ENCODE data around the gene NMB.
"Not testable (repeated sequence)": the region's sequence is repeated elsewhere in the genome, so short reads cannot be mapped to it uniquely, and the experiment has no call there.

NMB gene, protein sequence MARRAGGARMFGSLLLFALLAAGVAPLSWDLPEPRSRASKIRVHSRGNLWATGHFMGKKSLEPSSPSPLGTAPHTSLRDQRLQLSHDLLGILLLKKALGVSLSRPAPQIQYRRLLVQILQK

DNA sequence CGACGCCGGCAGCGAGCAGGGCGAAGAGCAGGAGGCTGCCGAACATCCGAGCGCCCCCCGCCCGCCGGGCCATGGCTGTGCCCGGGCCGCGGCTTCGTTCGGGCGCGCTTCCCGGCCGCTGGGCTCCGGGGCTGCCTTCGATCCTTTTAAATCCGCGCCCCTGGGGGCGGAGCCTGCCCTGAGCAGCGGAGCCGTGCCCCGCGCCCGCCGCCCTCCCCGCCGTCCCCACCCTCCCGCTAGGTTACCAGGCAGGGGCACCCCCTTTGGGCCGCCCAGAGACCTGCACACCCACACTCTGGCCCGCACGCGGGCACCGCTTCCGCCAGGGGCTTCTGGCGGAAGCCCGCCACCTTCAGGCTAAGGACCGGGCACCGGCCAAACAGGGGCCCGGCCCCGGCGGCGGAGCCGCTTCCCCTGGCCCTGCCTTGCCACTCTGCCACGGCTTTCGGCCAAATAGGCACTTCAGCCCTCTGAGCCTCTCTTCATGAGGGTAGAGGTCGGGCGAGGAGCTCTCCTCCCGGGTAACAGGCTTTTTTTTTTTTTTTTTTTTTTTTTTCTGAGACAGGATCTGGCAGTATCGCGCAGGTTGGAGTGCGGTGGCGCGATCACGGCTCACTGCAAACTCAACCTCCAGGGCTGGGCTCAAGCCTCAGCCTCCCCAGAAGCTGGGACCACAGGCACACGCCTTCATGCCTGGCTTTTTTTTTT is at the start of gene NMB:
Gene NMB, minus strand, starts transcription at position 120 of the 708 bp plus-strand sequence. Its CDS starts 47 bp downstream, at position 73.
- Mint-ChIP-seq H3K27ac (ENCODE audit: low read depth) (peak within 1 kb of the TSS; percentile 62), H3K4me1 (peaks cover 47% of the 10 kb centered on the region), H3K9me3 (no peaks in the 10 kb centered on the region), H3K36me3 (ENCODE audit: insufficient read depth) (peaks cover 10% of the 10 kb centered on the region), H3K27me3 (no peaks in the 10 kb centered on the region), H3K4me3 (peak within 1 kb of the TSS; percentile 70)
- ATAC-seq (replicated peaks; ENCODE audit: extremely low read depth, poor library complexity, severe bottlenecking) (peak; percentile 66), DNase-seq (ENCODE audit: low spot score in 2 of 2) (peak; percentile 69 to 78)

DNA sequence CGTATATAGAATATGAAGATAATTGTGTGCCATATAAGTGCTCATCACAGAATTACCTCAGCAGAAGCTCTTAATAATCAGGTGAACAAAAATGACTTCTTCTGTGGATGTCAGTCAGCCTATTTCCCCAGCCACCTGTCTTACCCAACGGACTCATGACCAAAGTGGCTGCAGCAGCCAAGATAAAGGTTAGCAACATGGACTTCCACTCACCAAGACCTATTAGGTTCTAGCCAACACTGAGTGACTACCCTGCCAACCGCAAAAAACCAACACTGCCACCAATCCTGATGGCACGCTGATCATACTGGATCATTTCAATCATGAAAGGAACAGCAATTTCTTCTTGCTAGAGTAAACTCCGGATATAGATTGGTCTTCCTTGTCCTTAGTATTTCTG is 45.8 kb upstream of the NMB start:
- Mint-ChIP-seq H3K27me3 (no peaks in the 10 kb centered on the region), H3K9me3 (no peaks in the 10 kb centered on the region), H3K36me3 (ENCODE audit: insufficient read depth) (peaks cover 18% of the 10 kb centered on the region), H3K27ac (ENCODE audit: low read depth) (no peak overlapping the region), H3K4me1 (peaks cover 77% of the 10 kb centered on the region), H3K4me3 (no peak overlapping the region)
- ATAC-seq (replicated peaks; ENCODE audit: extremely low read depth, poor library complexity, severe bottlenecking) (no peak), DNase-seq (ENCODE audit: low spot score in 2 of 2) (no peak)

DNA sequence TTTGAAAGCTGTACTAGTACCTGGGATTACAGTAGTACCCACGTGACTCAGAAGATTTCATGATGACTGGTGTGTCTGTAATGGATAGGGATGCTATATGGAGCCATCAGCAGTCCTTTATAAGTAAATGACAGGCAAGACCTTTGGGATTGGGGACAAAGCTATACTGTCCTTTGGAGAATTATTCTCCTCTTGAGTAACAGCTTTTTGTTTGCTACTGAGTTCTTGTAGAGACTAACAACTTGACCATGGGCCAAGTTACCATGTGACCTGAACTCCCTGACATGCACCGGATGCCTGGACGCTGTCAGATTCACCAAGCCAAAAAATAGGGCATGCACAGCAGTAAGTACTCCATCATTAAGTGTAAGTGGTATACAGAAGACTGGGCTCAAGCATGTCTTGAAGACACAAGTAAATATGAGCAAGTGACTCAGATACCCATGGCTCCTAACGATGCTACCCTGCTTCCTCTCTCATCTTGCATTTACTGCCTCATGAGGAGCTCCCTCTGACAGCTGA is 45.0 kb upstream of the NMB start:
- H3K4me3 Mint-ChIP-seq: no peak overlapping the region
- no peak overlapping the region for H3K27ac Mint-ChIP-seq (ENCODE audit: low read depth)

DNA sequence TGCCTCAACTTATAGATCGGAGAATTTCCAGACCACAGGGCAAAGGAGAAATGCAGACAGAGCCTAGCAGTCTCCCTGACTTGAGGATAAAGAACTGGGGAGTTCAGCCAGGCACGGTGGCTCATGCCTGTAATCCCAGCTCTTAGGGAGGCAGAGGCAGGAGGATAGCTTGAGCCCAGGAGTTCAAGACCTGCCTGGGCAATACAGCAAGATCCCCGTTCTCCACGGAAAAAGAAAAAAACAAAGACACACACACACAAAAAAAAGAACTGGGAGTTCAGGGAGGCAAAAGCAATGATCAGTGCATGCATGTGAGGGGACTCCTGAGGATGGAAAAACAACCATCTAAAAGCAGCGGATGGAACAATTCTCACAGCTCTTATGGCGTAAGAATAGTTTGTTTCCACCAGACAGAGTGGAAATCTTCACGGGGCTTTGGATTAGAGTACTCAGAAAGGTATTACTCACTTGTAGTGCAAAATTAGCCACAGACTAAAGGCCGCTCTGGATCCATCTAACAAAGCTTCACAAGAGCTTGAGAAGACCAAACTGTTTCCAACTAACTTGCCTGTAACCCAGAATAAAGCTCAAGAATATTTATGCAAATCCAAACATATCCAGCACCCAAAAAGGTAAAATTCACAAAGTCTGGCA is 41.7 kb upstream of the NMB start:
- ATAC-seq (replicated peaks; ENCODE audit: extremely low read depth, poor library complexity, severe bottlenecking): no peak
- DNase-seq (ENCODE audit: low spot score in 2 of 2): no peak
- Mint-ChIP-seq H3K4me1 (peaks cover 62% of the 10 kb centered on the region), H3K4me3 (no peak overlapping the region), H3K36me3 (ENCODE audit: insufficient read depth) (peaks cover 9% of the 10 kb centered on the region), H3K9me3 (no peaks in the 10 kb centered on the region), H3K27me3 (no peaks in the 10 kb centered on the region), H3K27ac (ENCODE audit: low read depth) (no peak overlapping the region)

More for the DNA sequence above, 45.0 kb upstream of the NMB start:
- peaks cover 76% of the 10 kb centered on the region for H3K4me1 Mint-ChIP-seq
- H3K9me3 Mint-ChIP-seq: no peaks in the 10 kb centered on the region
- ATAC-seq (replicated peaks; ENCODE audit: extremely low read depth, poor library complexity, severe bottlenecking) (no peak), DNase-seq (ENCODE audit: low spot score in 2 of 2) (no peak)
- H3K36me3 Mint-ChIP-seq (ENCODE audit: insufficient read depth): peaks cover 10% of the 10 kb centered on the region
- H3K27me3 Mint-ChIP-seq: no peaks in the 10 kb centered on the region

DNA sequence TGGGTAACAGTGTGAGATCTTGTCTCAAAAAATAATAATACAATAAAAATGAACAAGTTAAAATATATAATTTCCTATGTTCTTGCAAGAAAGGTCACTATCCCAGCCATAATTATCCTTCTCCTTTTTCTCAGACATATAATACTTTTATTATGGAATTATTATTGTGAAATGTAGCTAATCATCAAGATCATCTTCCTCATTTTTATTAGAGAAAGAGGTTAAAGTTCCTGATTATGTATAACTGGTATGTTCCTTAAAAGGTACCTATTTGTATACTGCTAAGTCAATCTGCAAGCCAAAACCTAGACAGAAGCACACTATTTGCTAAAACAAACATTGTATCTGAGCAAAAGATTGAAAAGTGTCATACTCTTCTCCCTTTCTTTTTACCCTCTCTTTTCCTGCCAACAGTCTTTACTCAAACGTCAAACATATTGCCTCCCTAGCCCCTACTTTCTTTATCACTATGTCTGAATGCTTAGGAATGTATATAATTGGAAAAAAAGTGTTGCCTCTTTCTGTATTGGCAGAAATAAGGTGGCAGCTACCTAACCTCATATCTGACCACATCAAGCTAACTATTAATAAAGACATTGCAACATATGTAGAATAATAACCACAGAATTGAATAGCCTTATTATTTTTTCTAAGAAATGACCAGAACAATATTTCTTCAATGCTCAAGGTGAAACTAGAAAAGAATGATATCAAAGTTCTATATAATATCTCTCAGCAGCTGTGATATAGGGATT is 39.4 kb upstream of the NMB start:
- no peaks in the 10 kb centered on the region for H3K9me3 Mint-ChIP-seq
- DNase-seq (ENCODE audit: low spot score in 2 of 2) (no peak), ATAC-seq (replicated peaks; ENCODE audit: extremely low read depth, poor library complexity, severe bottlenecking) (no peak)
- H3K4me1 Mint-ChIP-seq: peaks cover 40% of the 10 kb centered on the region
- no peak overlapping the region for H3K4me3 Mint-ChIP-seq
- no peaks in the 10 kb centered on the region for H3K27me3 Mint-ChIP-seq
- H3K36me3 Mint-ChIP-seq (ENCODE audit: insufficient read depth): peaks cover 11% of the 10 kb centered on the region
- peak overlapping the region; percentile 33 for H3K27ac Mint-ChIP-seq (ENCODE audit: low read depth)

DNA sequence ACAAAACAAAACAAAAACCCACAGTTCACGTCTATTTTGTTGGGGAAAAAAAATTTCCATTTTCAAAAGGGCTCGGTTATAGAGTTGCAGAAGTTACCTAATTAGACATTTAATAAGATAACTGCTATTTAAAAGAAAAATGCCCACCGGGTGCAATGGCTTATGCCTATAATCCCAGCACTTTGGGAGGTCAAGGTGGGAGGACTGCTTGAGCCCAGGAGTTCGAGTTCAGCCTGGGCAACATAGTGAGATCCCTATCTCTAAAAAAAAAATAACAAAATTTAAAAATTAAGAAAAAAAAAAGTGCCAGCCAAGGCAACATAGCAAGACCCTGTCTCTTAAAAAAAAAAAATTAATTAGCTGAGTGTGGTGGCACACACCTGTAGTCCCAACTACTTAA is 38.8 kb upstream of the NMB start:
- Mint-ChIP-seq H3K4me1 (peaks cover 46% of the 10 kb centered on the region), H3K9me3 (no peaks in the 10 kb centered on the region), H3K4me3 (no peak overlapping the region), H3K27me3 (no peaks in the 10 kb centered on the region), H3K36me3 (ENCODE audit: insufficient read depth) (peaks cover 14% of the 10 kb centered on the region), H3K27ac (ENCODE audit: low read depth) (no peak overlapping the region)
- ATAC-seq (replicated peaks; ENCODE audit: extremely low read depth, poor library complexity, severe bottlenecking): no peak
- DNase-seq (ENCODE audit: low spot score in 2 of 2): no peak

DNA sequence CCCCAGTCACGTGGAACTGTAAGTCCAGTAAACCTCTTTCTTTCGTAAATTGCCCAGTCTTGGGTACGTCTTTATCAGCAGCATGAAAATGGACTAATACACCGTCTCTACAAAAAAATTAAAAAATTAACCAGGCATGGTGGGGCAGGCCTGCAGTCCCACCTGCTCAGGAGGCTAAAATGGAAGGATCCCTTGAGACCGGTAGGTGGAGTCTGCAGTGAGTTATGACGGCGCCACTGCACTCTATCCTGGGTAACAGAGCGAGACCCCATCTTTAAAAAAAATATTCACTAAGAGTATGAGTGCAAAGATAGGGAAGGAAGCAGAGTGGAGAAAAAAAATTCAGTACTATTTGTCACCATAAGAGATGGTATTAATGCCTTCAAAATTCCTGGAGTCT is 32.3 kb upstream of the NMB start:
- DNase-seq (ENCODE audit: low spot score in 2 of 2) (no peak), ATAC-seq (replicated peaks; ENCODE audit: extremely low read depth, poor library complexity, severe bottlenecking) (no peak)
- Mint-ChIP-seq H3K9me3 (no peaks in the 10 kb centered on the region), H3K4me3 (no peak overlapping the region), H3K36me3 (ENCODE audit: insufficient read depth) (peaks cover 28% of the 10 kb centered on the region), H3K27ac (ENCODE audit: low read depth) (no peak overlapping the region), H3K27me3 (no peaks in the 10 kb centered on the region), H3K4me1 (peaks cover 14% of the 10 kb centered on the region)

DNA sequence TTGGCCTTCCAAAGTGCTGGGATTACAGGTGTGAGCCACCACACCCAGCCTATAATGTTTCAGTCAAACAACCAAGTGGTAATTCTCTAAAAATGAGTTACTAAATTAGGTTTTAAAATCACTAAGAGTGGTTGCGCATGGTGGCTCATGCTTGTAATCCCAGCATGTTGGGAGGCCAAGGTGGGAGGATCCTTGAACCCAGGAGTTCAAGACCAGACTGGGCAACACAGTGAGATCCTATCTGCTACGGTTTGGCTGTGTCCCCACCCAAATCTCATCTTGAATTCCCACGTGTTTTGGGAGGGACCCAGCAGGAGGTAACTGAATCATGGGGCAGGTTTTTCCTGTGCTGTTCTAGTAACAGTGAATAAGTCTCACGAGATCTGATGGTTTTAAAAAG is 31.9 kb upstream of the NMB start:
- Mint-ChIP-seq H3K27ac (ENCODE audit: low read depth) (no peak overlapping the region), H3K36me3 (ENCODE audit: insufficient read depth) (peaks cover 32% of the 10 kb centered on the region)
- ATAC-seq (replicated peaks; ENCODE audit: extremely low read depth, poor library complexity, severe bottlenecking): no peak

DNA sequence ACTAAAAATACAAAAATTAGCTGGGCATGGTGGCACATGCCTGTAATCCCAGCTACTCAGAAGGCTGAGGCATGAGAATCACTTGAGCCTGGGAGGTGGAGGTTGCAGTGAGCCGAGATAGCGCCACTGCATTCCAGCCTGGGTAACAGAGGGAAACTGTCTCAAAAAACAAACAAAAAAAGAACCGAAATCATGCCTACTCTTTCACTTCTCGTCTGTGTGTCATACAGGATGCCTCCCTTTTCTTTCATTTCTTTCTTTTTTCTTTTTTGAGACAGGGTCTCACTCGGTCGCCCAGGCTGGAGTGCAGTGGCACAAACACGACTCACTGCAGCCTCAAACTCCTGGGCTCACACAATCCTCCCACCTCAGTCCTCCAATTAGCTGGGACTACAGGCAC is 28.4 kb upstream of the NMB start:
- H3K27ac Mint-ChIP-seq (ENCODE audit: low read depth); H3K4me3 Mint-ChIP-seq; H3K9me3 Mint-ChIP-seq; DNase-seq (ENCODE audit: low spot score in 2 of 2); ATAC-seq (replicated peaks; ENCODE audit: extremely low read depth, poor library complexity, severe bottlenecking); H3K27me3 Mint-ChIP-seq: not testable (repeated sequence)
- H3K4me1 Mint-ChIP-seq: peaks cover 14% of the 10 kb centered on the region
- peaks cover 37% of the 10 kb centered on the region for H3K36me3 Mint-ChIP-seq (ENCODE audit: insufficient read depth)

More for the DNA sequence above, 31.9 kb upstream of the NMB start:
- Mint-ChIP-seq H3K9me3 (no peaks in the 10 kb centered on the region), H3K4me3 (no peak overlapping the region), H3K27me3 (no peaks in the 10 kb centered on the region), H3K4me1 (peaks cover 14% of the 10 kb centered on the region)
- DNase-seq (ENCODE audit: low spot score in 2 of 2): no peak

DNA sequence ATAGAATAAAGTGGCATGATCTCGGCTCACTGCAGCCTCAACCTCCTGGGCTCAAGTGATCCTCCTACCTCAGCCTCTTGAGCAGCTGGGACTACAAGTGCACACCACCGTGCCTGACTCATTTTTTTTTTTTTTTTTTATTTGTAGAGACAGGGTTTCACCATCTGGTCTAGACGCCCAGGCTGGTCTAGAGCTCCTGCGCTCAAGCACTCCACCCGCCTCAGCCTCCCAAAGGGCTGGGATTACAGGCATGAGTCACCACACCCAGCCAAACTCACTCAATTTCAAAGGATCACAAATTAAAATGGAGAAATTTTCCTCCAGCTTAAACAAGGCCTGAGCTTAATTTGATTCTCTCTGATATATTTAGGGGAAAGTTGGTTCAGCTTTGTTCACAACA is 27.3 kb upstream of the NMB start:
- Mint-ChIP-seq H3K4me3 (no peak overlapping the region), H3K9me3 (no peaks in the 10 kb centered on the region), H3K27ac (ENCODE audit: low read depth) (peak overlapping the region; percentile 61), H3K36me3 (ENCODE audit: insufficient read depth) (peaks cover 37% of the 10 kb centered on the region), H3K27me3 (no peaks in the 10 kb centered on the region), H3K4me1 (peaks cover 10% of the 10 kb centered on the region)
- DNase-seq (ENCODE audit: low spot score in 2 of 2) (no peak), ATAC-seq (replicated peaks; ENCODE audit: extremely low read depth, poor library complexity, severe bottlenecking) (no peak)

DNA sequence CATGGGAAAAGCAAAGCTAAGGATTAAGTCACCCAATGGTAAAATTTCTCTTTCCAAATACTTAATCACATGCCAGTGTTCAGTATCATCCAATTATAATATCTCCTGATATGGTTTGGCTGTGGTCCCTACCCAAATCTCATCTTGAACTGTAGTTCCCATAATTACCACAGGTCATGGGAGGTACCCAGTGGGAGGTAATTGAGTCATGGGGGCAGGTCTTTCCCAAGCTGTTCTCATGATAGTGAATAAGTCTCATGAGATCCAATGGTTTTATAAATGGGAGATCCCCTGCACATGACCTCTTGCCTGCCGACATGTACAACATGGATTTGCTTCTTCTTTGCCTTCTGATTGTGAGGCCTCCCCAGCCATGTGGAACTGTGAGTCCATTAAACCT is 26.1 kb upstream of the NMB start:
- Mint-ChIP-seq H3K4me3 (no peak overlapping the region), H3K9me3 (no peaks in the 10 kb centered on the region), H3K27me3 (no peaks in the 10 kb centered on the region), H3K27ac (ENCODE audit: low read depth) (no peak overlapping the region), H3K36me3 (ENCODE audit: insufficient read depth) (peaks cover 33% of the 10 kb centered on the region), H3K4me1 (peaks cover 10% of the 10 kb centered on the region)
- ATAC-seq (replicated peaks; ENCODE audit: extremely low read depth, poor library complexity, severe bottlenecking) (no peak), DNase-seq (ENCODE audit: low spot score in 2 of 2) (no peak)

DNA sequence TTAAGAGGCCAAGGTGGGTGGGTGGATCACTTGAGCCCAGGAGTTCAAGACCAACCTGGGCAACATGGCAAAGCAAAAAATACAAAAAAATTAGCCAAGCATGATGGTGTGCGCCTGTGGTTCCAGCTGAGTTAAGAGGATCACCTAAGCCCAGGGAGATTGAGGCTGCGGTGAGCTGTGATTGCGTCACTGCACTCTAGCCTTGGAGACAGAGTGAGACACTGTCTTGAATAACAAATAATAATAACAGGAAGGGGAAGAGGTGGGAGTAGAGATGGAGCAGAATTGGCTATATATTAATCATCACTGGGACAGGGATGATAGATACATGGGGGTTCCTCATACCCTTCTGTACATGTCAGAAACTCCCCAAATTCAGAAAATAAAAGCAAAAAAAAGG is 23.8 kb upstream of the NMB start:
- peaks cover 39% of the 10 kb centered on the region for H3K36me3 Mint-ChIP-seq (ENCODE audit: insufficient read depth)
- DNase-seq (ENCODE audit: low spot score in 2 of 2) (no peak), ATAC-seq (replicated peaks; ENCODE audit: extremely low read depth, poor library complexity, severe bottlenecking) (peak; percentile 70)
- H3K27me3 Mint-ChIP-seq: no peaks in the 10 kb centered on the region
- H3K9me3 Mint-ChIP-seq: no peaks in the 10 kb centered on the region
- peaks cover 10% of the 10 kb centered on the region for H3K4me1 Mint-ChIP-seq
- no peak overlapping the region for H3K4me3 Mint-ChIP-seq
- H3K27ac Mint-ChIP-seq (ENCODE audit: low read depth): no peak overlapping the region
